Measurements from ENCODE around the gene ARHGAP15. TPM values are rescaled to one million over a fixed set of nuclear protein-coding genes. Genes with fewer than 3 reads are reported as not detected.
A peak's percentile ranks its signal among the peaks of the same experiment; 100 is the strongest.

ARHGAP15 gene
- total RNA-seq, 2 experiments from 2014 or later: 71.3 to 72.8 TPM

- no peak overlapping the region for H3K4me3 Mint-ChIP-seq
- H3K4me1 Mint-ChIP-seq (ENCODE audit: low read depth): peaks cover 2% of the 10 kb centered on the region
- ChIA-PET CTCF (no interaction called here), POLR2A (no interaction called here)
- DNase-seq (no peak), ATAC-seq (no peak)
- TF ChIP-seq CTCF (IDR thresholded peaks at IDR 0.05): no peak
- H3K36me3 Mint-ChIP-seq (ENCODE audit: low read depth): peaks cover 62% of the 10 kb centered on the region
- peaks cover 6% of the 10 kb centered on the region for H3K9me3 Mint-ChIP-seq
- intact Hi-C loops (cut with micrococcal nuclease): no loop called here
- H3K27me3 Mint-ChIP-seq: no peaks in the 10 kb centered on the region
- H3K27ac Mint-ChIP-seq: no peak overlapping the region
These were observed 494.2 kb downstream of the ARHGAP15 start for GRCh38 chr2:143623231-143623908.

GRCh38 chr2:143623909-143624260 is 494.7 kb downstream of the ARHGAP15 start:
- ATAC-seq: no peak
- no peak for TF ChIP-seq CTCF (IDR thresholded peaks at IDR 0.05)
- Mint-ChIP-seq H3K36me3 (ENCODE audit: low read depth) (peaks cover 66% of the 10 kb centered on the region), H3K4me3 (no peak overlapping the region), H3K9me3 (peaks cover 8% of the 10 kb centered on the region), H3K27ac (no peak overlapping the region), H3K27me3 (no peaks in the 10 kb centered on the region), H3K4me1 (ENCODE audit: low read depth) (peaks cover 5% of the 10 kb centered on the region)
- ChIA-PET POLR2A (no interaction called here), CTCF (interaction anchor here (1.4 kb wide), 1 partner anchor 36 kb away, joined by 3 read pairs; no protein-coding TSS in a partner anchor)
- DNase-seq: no peak
- intact Hi-C loops (cut with micrococcal nuclease): no loop called here

- Mint-ChIP-seq H3K4me1 (ENCODE audit: low read depth) (peaks cover 26% of the 10 kb centered on the region), H3K9me3 (peaks cover 10% of the 10 kb centered on the region), H3K36me3 (ENCODE audit: low read depth) (peaks cover 64% of the 10 kb centered on the region), H3K4me3 (no peak overlapping the region), H3K27me3 (no peaks in the 10 kb centered on the region), H3K27ac (no peak overlapping the region)
- no peak for ATAC-seq
- CTCF ChIA-PET: no interaction called here
- no peak for TF ChIP-seq CTCF (IDR thresholded peaks at IDR 0.05)
- intact Hi-C loops (cut with micrococcal nuclease): no loop called here
- DNase-seq: no peak
- POLR2A ChIA-PET: no interaction called here
These were observed 500.1 kb downstream of the ARHGAP15 start for GRCh38 chr2:143629340-143629739.

GRCh38 chr2:143632751-143633374 is 503.6 kb downstream of the ARHGAP15 start:
- no peak for TF ChIP-seq CTCF (IDR thresholded peaks at IDR 0.05)
- Mint-ChIP-seq H3K4me1 (ENCODE audit: low read depth) (peaks cover 26% of the 10 kb centered on the region), H3K9me3 (peaks cover 27% of the 10 kb centered on the region), H3K36me3 (ENCODE audit: low read depth) (peaks cover 61% of the 10 kb centered on the region), H3K27ac (peak overlapping the region; percentile 79), H3K4me3 (no peak overlapping the region), H3K27me3 (no peaks in the 10 kb centered on the region)
- ATAC-seq (peak; percentile 65), DNase-seq (peak; percentile 18)
- intact Hi-C loops (cut with micrococcal nuclease): no loop called here
- ChIA-PET CTCF (no interaction called here), POLR2A (no interaction called here)

GRCh38 chr2:143633419-143633818 is 504.2 kb downstream of the ARHGAP15 start:
- ATAC-seq (no peak), DNase-seq (no peak)
- ChIA-PET POLR2A (no interaction called here), CTCF (no interaction called here)
- Mint-ChIP-seq H3K27ac (peak overlapping the region; percentile 79), H3K4me3 (no peak overlapping the region), H3K4me1 (ENCODE audit: low read depth) (peaks cover 26% of the 10 kb centered on the region), H3K27me3 (no peaks in the 10 kb centered on the region), H3K9me3 (peaks cover 27% of the 10 kb centered on the region), H3K36me3 (ENCODE audit: low read depth) (peaks cover 57% of the 10 kb centered on the region)
- TF ChIP-seq CTCF (IDR thresholded peaks at IDR 0.05): no peak
- intact Hi-C loops (cut with micrococcal nuclease): no loop called here
